M059J (cell line): Measurements from ENCODE around the gene CRIP2. TPM values are rescaled to one million over a fixed set of nuclear protein-coding genes. Genes with fewer than 3 reads are reported as not detected.

Experiments
- DNase-seq: peaks from one replicate; pipeline ENCODE4 v3.0.0-alpha.2; 2012; ENCODE audit warnings: low read depth
- total RNA-seq: library from RNA; depleted of rRNA; stranded (reverse); fragments of >200 nt; shearing (Covaris generic); gene quantifications from 2 replicates; pipeline ENCODE4 v1.2.3, GENCODE V29; 2014

The CRIP2 gene
- total RNA-seq, 1 experiment from 2014 or later: 114 TPM

DNA sequence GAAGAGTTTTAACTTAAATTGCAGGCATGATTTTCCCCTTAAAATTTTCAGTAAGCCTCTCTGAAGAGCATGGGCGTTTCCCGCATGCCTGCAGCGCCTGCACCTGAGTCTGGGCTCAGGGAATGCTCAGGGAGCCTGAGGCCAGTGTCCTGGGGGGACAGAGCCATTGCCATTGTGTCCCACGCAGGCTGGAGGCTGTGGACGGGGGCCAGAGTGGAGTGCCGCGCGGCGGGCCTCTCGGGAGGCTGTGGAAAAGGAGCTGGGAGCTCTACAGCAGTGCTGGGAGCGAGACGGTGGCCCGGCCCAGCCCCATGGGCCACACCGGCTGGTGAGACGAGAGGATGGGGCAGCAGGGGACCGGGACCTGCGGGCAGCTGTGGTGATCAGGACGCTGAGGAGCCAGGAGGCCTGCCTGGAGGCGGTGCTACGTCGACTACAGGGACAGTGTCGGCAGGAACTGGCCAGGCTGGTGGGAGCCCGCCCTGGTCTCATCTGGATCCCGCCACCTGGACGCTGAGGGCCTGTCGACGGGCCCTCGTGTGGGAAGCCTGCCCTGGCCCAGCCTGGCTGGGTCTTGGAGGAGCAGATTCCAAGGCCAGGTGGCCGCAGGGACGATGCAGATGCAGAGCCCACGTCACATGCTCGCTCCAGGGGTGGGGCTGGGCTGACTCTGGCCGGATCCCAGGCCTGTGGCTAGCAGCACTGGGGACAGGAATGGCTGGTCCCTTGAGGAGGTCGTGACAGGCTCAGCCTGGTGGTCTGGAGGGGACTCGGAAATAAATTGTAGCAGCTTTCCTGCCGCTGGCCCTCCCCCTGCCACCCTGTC is 24.0 kb downstream of the CRIP2 start:
- no peak for DNase-seq

DNA sequence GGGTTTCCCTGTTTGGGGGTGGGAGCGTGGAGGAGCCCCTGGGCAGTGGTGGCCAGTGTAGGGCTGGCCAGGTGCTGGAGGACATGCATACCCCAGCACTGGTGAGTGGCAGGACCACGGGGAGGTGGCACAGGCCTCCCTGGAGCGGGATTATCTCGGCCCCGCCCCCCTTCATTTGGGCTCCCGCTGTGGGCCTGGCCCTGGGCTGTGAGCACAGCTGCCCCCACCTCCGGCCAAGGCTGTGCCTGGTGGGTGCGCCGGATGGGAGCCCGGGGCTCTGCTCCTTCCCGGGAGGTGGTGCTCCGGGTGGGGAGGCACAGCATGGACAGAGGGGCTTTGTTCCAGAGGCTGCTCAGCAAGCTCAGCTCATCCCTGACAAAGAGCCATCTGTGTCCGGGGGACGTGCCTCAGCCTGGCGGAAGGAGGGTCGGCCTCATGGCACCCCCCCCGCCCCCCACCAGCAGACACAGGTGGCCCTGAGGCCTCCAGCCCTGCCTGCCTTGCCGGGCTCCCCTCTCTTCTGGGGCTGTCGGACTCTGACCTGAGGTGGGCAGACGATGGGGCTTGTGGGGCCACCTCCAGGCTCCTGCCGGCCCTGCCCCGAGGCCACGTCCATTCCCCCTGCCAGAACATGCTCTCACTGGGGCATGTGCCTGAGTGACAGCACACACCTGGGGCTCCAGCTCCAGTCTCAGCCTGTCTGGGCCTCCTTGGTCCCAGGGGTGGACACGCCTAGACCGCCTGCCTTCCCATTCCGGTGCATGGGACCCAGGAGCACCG is 24.8 kb downstream of the CRIP2 start:
- DNase-seq: no peak

DNA sequence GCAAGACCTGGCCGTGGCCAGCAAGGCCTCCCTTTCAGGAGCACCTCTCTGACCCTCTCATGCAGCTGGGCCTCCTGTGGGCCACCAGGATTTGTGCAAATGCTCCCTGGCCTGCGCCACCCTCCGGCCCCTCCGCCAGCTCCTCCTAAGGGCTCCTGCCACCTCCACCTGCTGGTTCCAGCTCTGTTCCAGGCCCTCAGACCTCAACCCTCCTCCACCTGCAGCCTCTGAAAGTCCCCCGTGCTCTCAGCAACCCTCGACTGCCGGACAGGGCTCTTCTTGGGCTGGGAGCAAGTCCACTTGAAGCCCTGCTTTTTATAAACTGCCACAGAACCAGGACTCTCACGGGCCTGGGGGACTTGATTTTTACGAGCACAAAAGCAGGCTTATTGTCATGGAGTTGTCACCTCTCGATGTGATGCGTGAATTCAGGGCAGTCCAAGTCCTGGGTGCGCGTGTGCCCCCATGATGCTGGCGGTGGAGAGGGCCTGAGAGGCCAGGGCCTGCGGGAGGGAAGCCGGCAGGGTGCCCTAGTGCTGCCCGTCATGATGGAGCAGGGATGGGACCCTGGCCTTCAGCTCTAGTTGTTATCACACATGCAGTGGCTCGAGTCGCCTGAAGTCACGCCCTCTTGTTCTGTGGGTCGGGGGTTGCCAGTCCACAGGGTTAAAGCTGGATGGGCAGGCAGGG is 25.6 kb downstream of the CRIP2 start:
- DNase-seq: no peak

DNA sequence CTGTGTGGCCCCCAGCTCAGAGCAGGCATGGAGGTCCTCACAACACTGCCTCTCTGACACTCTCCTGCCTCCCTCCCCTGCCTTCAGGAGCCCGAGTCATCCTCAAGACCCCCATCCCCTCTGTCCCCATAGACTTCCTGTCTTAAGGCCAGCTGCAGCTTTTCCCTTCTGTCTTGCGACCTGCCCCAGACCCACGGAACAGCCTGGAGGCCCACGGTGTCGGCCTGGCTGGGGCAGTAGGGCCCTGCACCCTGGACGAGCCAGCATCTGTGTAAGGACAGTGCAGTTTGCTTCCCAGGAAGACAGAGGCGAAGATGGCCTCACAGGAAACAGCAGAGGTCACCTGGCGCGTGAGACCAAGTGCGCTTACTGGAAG is 26.1 kb downstream of the CRIP2 start:
- no peak for DNase-seq

DNA sequence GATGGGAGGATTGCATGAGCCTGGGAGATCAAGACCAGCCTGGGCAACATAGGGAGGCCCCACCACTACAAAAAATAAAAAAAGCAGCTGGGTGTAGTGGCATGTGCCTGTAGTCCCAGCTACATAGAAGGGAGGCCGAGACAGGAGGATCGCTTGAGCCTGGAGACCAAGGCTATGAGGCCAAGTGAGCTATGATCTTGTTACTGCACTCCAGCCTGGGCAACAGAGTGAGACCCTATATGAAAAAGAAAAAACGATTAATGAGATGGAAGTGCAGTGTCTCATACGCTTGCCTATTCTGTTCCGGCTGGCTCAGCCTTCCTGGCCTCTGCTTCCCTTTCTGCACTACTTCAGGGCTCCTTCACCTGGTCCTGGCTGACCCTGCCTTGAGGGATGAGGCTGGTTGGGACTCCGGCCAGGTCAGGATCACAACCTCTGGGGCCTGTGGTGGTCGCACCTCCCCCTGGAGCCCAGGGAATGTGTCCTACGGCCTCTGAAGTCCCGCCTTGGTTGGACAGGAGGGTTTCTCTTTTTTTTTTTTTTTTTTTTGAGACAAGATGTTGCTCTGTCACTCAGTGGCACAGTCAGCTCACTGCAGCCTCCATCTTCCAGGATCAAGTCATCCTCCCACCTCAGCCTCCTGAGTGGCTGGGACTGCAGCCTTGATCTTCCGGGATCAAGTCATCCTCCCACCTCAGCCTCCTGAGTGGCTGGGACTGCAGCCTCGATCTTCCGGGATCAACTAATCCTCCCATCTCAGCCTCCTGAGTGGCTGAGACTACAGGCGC is 27.1 kb downstream of the CRIP2 start:
- DNase-seq: no peak

DNA sequence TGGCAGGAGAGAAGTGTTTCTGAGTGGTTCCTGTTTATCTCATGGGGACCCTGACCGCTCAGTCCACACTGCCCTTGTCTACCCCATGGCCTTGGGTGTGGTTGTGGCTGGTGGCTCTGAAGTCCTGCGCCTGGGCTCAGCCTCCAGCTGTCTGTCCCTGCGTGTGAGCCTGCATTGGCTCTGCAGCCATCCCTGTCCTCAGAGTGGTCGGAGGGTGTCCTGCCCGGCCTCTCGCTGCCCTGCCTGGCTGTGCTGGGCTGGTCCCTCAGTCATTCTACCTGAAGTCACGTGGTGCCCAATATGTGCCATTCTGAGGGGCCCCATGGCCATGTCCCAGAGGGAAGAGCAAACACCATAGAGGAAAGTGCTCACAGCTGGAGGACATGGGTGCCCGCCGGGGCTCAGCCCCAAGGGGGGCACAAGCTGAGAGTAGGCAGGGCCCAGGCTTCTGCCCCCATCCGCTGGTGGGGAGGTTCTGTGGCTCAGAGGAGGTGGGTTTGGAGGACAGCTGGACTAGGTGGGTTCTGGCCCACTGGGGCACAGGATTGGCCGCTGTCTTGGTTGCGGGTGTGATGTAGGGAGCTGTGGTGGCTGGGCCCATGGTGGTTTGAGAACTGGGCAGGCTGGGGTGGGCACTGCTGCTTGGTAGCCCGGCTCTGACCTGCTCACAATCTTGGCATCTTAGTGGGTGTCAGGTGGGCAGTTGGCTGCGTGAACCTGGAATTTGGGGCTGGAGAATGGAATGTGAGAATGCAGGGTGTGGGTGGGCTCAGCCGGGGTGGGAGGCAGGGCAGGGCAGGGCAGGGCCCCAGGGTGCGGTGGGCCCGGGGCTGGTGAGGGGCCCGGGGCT is 28.1 kb downstream of the CRIP2 start:
- no peak for DNase-seq

DNA sequence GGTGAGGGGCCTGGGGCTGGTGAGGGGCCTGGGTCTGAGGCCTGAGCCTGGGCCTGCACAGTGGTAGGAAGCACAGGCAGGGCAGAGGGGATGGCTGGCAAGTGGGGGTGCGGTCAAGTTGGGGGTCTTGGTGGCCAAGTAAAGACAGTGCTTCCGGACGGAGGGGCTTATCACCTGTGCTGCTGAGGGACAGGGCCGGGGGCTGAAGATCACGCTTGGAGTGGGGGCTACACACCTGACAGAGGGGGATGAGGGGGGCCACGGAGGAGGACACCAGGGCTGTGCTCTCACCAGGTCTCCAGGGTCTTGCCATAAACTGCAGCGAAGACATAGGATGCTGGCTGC is 28.6 kb downstream of the CRIP2 start:
- DNase-seq: no peak

DNA sequence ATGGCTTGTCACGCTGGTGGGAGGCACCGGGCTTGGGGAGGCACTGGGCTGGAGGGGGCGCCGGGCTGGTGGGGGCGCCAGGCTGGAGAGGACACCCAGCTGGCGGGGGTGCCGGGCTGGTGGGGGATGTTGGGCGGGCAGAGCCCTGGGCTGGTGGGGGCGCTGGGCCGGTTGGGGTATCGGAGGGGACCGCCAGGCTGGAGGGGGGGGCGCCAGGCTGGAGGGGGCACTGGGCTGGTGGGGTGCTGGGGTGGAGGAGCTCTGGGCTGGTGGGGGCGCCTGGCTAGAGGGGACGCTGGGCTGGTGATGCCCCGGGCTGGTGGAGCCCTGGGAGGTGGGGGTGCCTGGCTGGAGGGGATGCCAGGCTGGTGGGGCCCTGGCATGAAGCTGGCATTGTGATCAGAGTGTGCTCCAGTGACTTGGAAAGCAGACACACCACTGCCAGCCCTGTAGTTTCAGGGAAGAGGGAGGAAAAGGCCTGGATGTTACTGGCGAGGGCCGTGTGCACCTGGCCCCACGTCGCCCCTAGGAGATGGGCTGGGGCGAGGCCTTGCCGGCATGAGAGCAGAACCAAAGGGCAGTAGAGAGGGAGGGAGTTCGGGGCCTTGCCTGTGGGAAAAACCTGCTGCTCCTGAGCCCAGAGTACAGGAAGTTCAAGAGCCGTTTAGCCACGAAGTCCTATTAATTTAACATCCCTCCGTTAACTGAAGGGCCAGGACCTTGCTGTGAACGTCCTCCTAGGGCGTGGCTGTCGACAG is 29.5 kb downstream of the CRIP2 start:
- no peak for DNase-seq

DNA sequence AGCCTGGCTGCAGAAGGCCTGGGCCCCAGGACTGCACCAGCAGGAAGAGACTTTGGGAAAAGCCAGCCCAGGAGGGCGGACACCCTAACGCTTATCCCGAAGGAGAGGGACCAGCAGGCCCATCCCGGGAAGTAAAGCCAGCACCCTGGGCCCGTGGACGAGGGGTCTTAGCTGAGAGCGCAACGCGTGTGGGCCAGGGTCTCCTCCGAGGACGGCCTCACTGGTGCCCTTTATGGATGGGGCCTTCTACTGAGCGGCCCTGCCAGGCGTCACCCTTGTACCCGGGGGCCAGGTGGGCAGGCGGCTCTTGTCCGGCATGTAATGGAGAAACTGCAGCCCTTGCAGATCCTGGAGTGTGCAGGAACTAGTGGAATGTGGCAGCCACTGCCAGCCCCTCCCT is 30.5 kb downstream of the CRIP2 start:
- no peak for DNase-seq

DNA sequence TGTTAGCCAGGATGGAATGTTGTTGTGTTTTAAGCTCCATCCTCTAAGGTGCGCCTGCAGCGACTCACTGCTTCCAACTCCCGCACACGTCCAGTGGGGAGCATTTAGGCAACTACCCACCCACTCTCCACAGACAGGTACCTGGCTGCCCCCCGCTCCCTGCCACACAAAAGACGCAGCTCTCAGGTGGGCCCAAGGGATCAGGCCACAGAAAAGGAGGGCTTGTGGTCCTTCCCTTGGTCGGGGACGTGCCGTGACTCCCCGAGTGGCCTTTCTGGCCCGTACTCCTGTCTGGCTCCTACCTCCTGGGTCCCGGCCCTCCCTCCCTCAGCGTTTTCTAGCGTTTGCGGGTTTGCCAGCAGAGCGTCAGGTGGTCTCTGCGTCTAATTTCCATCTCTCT is 32.6 kb downstream of the CRIP2 start:
- no peak for DNase-seq

DNA sequence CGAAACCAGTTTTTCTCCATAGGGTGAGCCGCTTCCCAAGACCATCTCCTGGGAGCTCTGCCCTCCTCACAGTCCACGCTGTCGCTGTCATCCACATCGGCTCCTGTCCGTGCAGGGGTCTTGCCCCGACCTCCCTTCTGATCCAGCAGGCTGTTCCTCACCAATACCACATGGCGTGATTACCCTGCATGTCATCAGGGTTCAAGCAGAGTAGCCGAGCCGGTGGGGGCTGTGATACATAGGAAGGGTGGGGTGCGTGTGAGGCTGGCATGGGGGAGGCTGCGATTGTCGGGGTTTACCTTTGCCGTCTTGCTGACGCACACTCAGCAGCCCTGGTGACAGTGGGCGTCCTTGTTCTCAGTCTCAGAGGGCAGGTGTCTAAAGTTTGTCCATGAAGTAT is 33.4 kb downstream of the CRIP2 start:
- no peak for DNase-seq

DNA sequence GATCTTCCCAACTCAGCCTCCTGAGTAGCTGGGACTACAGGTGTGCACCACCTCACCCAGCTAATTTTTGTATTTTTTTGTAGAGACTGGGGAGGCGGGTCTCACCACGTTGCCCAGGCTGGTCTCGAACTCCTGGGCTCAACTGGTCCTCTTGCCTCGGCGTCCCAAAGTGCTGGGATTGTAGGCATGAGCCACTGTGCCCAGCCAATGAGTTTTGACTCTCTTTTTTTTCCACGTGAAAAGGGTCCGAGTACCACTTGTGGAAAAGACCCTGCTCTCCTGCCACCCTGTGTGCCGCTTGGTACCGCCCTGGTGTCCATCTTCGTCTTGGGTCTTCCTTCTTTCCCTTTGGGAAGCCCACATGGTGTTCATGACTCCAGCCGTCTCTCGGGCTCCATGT is 34.0 kb downstream of the CRIP2 start:
- no peak for DNase-seq

DNA sequence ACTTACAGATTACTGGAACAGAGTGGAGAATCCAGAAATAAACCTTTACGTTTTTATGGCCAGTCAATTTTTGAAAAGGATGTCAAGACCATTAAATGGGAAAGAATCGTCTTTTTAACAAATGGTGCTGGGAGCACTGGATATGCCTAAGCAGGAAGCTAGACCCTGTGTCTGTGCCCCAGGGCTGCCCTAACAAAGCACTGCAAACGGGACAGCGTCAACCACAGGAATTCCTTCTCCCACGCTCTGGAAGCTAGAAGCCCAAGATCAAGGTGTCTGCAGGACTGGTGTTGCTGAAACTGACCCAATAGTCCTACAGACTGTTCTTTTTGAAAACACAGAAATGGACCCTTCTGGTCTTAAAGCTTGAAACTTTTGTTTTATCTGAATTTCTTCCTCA is 42.5 kb downstream of the CRIP2 start:
- DNase-seq: peak; percentile 39

DNA sequence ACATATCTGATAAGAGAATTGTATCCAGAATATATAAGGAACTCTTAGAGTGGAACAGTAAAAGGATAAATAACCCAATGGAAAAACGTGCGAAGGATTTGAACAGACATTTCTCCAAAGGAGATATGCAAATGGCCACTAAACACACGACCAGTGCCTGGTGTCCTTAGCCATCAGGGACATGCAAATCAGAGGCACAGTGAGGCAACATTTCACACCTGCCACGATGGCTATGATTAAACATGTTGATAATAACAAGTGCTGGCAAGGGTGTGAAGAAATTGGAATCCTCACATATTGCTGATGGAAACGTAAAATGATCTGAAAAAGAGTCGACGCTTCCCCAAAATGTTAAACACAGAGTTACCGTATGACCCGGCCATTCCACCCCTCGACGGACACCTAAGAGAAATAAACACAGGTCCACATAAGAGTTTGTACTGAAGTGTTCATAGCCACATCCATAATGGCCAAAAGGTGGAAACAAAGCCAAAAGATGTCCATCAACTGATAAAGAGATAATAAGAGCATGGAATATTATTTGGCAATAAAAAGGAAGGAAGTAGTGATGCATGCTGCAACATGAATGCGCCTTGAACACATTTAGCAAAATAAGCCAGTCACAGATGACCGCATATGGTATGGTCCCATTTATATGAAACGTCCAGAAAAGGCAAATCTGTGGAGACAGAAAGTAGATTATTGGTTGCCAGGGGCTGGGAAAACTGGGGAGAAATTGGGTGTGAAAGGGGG is 45.5 kb downstream of the CRIP2 start:
- no peak for DNase-seq

DNA sequence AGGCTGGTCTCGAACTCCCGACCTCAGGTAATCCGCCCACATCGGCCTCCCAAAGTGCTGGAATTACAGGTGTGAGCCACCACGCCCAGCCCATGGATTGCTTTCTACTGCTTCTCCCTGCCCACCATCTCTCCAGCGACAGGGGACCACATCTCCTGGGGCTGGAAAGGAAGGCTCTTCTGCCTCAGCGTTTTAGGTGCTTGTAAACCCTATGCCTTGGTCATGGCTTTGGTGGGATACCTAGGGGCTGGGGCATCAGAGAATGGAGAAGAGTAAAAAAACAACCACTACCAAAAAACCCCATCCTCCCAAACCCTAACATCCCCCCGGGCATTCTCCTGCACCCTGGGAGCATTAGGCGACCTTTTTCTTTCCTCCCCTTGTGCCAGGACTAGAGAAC is 50.7 kb downstream of the CRIP2 start:
- no peak for DNase-seq

DNA sequence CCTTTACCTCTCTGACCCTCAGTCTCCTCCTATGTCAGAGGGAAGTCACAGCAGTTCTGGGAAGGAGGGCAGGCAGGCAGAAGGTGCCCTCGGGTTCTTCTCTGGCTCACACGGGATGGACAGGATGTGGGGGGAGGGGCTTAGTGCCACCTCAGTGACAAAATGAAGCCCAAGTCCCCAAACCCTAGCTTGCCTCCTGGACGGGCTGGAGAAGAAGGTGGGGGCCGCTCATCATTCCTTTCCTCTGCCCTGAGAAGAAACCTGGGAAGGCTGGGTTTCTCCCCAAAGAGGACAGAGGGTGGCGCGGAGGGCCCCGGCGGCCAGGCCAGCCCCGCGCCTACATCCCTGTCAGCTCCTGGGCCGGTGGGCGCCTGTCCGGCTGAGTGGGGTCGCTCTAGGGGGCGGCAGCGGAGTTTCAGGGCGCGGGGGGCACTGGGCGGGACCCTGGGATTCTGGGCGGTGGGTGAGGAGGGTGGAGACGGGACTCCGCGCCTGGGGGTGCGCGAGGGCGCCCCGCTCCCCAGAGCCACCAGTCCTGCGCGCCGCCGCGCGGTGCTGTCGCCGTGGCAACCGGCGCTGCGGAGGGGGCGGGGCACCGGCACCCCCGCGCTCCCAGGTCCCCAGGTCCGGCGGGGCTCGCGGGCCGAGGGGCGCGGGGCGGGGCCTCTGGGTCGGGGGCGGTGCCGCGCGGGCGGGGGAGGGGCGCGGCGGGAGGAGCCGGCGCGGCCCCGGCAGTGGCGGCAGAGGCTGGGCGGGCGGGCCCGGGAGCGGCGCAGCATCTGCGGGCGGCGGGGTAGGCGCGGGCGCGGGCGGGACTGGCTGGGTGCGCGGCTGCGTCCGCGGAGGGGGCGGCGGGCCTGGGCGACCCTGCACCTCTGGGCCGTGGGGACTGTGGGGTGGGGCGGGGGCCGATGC is 51.5 kb downstream of the CRIP2 start, which contains the start of gene TMEM121:
Gene TMEM121 (plus strand): TSS at position 723 of the 915 bp plus-strand sequence. CDS start 2,252 bp downstream, outside the sequence.
- DNase-seq: peak; percentile 46

DNA sequence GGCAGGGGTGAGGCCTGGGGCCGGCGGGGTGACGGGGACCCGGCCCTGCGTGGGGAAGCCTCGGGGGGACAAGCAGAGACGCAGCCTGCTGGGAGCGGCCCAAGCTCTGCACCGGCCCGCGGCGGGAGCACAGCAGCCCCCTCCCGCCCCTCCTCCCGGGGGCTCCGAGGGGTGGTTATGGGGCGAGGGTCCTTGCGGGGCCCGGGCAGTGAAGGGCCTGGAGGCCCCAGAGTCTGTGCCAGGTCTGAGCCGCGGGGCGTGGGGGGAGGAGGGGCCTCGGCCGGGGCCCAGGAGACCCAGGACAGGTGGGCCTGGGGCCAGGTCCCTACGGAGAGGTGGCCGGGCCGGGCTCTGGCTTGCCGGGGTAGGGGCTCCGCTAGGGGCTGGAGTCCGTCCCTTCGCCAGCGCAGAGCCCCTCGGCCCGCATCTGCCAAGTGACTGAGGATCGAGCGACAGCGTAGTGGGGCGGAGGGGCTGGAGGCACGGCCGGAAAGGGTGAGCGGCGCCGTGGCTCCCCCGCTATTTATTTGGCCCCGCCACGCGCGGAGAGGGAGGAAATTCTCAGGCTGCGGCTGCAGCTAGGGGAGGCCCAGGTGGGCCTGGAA is 52.3 kb downstream of the CRIP2 start:
- no peak for DNase-seq

DNA sequence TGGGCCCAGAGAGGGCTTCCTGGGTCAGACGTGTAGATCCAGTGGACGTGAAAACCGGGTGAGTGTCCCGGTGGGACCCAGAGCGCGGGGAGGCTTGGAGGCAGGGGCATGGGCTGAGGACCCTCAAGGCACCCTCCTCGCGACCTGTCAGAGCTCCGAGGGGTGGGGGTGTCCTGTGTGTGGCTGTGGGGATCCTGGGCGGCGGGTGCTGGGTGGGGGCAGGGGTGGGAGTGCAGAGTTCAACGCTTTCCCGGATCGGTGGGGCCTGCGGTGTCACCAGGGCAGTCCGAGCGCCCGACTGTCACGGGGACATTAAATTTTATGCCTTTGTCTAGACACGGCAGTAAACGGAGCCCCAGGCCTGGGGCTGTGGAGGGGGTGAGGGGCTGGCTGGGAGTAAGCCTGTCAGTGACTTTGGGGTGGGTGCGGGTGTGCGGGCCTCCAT is 52.8 kb downstream of the CRIP2 start:
- DNase-seq: no peak
